GM23338 (cell line): ENCODE measurements around the gene SEMG1. TPM values are rescaled to one million over a fixed set of nuclear protein-coding genes. Genes with fewer than 3 reads are reported as not detected.

Experiments used
- ATAC-seq: fragments of 200-7000 bp; cut with Tn5 transposase; 3 replicates; pipeline ENCODE4 v1.9.1; 2020
- DNase-seq: peaks from one replicate; pipeline ENCODE4 v3.0.0-alpha.2; 2015; ENCODE audit warnings: low spot score
- H2AFZ ChIP-seq: fragments of 200-600 bp; sonication (generic); 2 replicates; pipeline ENCODE4 v1.8.0; 2016; ENCODE audit warnings: antibody characterized with exemption, mild to moderate bottlenecking, moderate library complexity
- H3F3A ChIP-seq: fragments of 200-600 bp; sonication (generic); replicated peaks from 2 replicates; pipeline ENCODE4 v1.8.0; 2017; ENCODE audit warnings: antibody characterized with exemption, mixed run types, low read depth
- H3K27ac ChIP-seq: fragments of 200-600 bp; sonication (generic); 2 replicates; pipeline ENCODE4 v1.6.1; 2016; ENCODE audit warnings: low read depth
- H3K27me3 ChIP-seq: fragments of 200-600 bp; sonication (generic); 2 replicates; pipeline ENCODE4 v1.8.0; 2016; ENCODE audit warnings: mild to moderate bottlenecking, mixed run types, moderate library complexity; ENCODE audit not compliant: insufficient read depth
- H3K36me3 ChIP-seq: fragments of 200-600 bp; sonication (generic); 2 replicates; pipeline ENCODE4 v1.8.0; 2016; ENCODE audit warnings: mild to moderate bottlenecking; ENCODE audit not compliant: insufficient read depth
- H3K4me1 ChIP-seq: fragments of 200-600 bp; sonication (generic); 2 replicates; pipeline ENCODE4 v1.8.0; 2016; ENCODE audit warnings: mild to moderate bottlenecking, moderate library complexity; ENCODE audit not compliant: insufficient read depth
- H3K4me2 ChIP-seq: fragments of 200-600 bp; sonication (generic); 2 replicates; pipeline ENCODE4 v1.7.1; 2017; ENCODE audit warnings: mixed run types
- H3K4me3 ChIP-seq: fragments of 200-600 bp; sonication (generic); 2 replicates; pipeline ENCODE4 v1.6.1; 2016; ENCODE audit warnings: mixed run types
- H3K79me2 ChIP-seq: fragments of 200-600 bp; sonication (generic); replicated peaks from 2 replicates; pipeline ENCODE4 v1.8.0; 2017; ENCODE audit warnings: mild to moderate bottlenecking; ENCODE audit not compliant: insufficient read depth
- H3K9me2 ChIP-seq: fragments of 200-600 bp; sonication (generic); 2 replicates; pipeline ENCODE4 v1.8.0; 2017; ENCODE audit not compliant: insufficient read depth
- H4K20me1 ChIP-seq: fragments of 200-600 bp; sonication (generic); replicated peaks from 2 replicates; pipeline ENCODE4 v1.8.0; 2017; ENCODE audit warnings: mild to moderate bottlenecking; ENCODE audit not compliant: insufficient read depth
- H3K27ac Mint-ChIP-seq: 2 replicates; pipeline ENCODE4 v1.8.0; 2020; ENCODE audit warnings: inconsistent platforms, mild to moderate bottlenecking, moderate library complexity, mixed read lengths
- H3K27me3 Mint-ChIP-seq: 3 replicates; pipeline ENCODE4 v1.8.0; 2022; ENCODE audit warnings: low read depth, mild to moderate bottlenecking, moderate library complexity, mixed read lengths, inconsistent platforms; ENCODE audit not compliant: insufficient read depth, poor library complexity
- H3K36me3 Mint-ChIP-seq: 3 replicates; pipeline ENCODE4 v1.8.0; 2021; ENCODE audit warnings: low read depth, mild to moderate bottlenecking, inconsistent platforms, moderate library complexity, mixed read lengths
- H3K4me1 Mint-ChIP-seq: 3 replicates; pipeline ENCODE4 v1.8.0; 2020; ENCODE audit warnings: mild to moderate bottlenecking, inconsistent platforms, mixed read lengths
- H3K4me3 Mint-ChIP-seq: 3 replicates; pipeline ENCODE4 v1.8.0; 2021; ENCODE audit warnings: moderate library complexity, mild to moderate bottlenecking, inconsistent platforms, mixed read lengths
- H3K9me3 Mint-ChIP-seq: 3 replicates; pipeline ENCODE4 v1.8.0; 2020; ENCODE audit warnings: moderate library complexity, mild to moderate bottlenecking, inconsistent platforms, mixed read lengths
- CREB1 ChIP-seq: fragments of 250-450 bp; sonication (Bioruptor Pico); IDR thresholded peaks from 2 replicates; pipeline ENCODE4 v1.5.0; 2020; ENCODE audit warnings: low read depth, mild to moderate bottlenecking, moderate library complexity
- EZH2phosphoT487 ChIP-seq: fragments of 200-600 bp; sonication (generic); IDR thresholded peaks from one replicate; pipeline ENCODE4 v1.8.1; 2018; ENCODE audit warnings: antibody characterized with exemption; ENCODE audit not compliant: unreplicated experiment
- POLR2AphosphoS5 ChIP-seq: IDR thresholded peaks from 2 replicates; pipeline ENCODE4 v1.6.1; 2016; ENCODE audit warnings: antibody characterized with exemption, low read depth
- STAT1 ChIP-seq: IDR thresholded peaks from one replicate; pipeline ENCODE4 v1.6.1; 2016; ENCODE audit warnings: antibody characterized with exemption; ENCODE audit not compliant: unreplicated experiment
- ZNF114 ChIP-seq: fragments of 250-450 bp; sonication (Bioruptor Pico); IDR thresholded peaks from 2 replicates; pipeline ENCODE4 v1.5.0; 2020; ENCODE audit warnings: mild to moderate bottlenecking, moderate library complexity
- polyA plus RNA-seq: library from polyadenylated mRNA; unstranded; fragments of >200 nt; fragmentation: Nextera tagmentation; extraction: Ambion mirVana; gene quantifications from 2 replicates; pipeline ENCODE4 v1.2.1, GENCODE V29; 2016
- total RNA-seq: library from RNA; depleted of rRNA; stranded (reverse); fragments of >200 nt; shearing (Covaris generic); gene quantifications from 2 replicates; pipeline ENCODE4 v1.2.3, GENCODE V29; 2014
- TF ChIP-seq, protein P1 (sequence below): IDR thresholded peaks from 2 replicates; pipeline ENCODE4 v1.6.1; 2016; ENCODE audit warnings: antibody characterized with exemption
- TF ChIP-seq, protein P2 (sequence below): fragments of 250-450 bp; sonication (Bioruptor Pico); IDR thresholded peaks from 2 replicates; pipeline ENCODE4 v1.5.0; 2020; ENCODE audit warnings: mild to moderate bottlenecking, moderate library complexity

SEMG1 gene
- total and polyA plus RNA-seq, 2 experiments from 2014 or later = 3.3 to 5.7 TPM

DNA sequence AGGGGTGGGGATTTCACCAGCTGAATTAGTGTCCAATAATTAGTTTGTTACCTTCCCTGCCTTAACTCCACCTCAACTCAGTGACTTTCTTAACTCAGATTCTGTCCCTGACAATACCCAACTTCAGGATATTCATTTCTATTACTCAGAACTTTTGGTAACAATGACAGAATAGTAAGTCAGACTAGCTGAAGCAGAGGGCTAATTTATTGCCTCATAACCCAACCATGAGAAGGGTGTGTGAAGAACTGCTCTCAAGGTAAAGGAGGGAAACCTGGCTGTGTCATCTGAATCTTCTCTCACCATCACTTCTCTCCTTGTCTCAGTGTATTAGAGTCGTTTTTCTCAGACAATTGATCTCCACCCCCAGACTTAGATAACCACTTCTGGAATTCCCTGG is 33.3 kb upstream of the SEMG1 start:
- H3K36me3 ChIP-seq = no peaks in the 10 kb centered on the region
- DNase-seq (no peak), ATAC-seq (no peak)
- TF ChIP-seq ZNF114 (CRISPR knock-in tag) = no peak
- TF ChIP-seq, protein P1, sequence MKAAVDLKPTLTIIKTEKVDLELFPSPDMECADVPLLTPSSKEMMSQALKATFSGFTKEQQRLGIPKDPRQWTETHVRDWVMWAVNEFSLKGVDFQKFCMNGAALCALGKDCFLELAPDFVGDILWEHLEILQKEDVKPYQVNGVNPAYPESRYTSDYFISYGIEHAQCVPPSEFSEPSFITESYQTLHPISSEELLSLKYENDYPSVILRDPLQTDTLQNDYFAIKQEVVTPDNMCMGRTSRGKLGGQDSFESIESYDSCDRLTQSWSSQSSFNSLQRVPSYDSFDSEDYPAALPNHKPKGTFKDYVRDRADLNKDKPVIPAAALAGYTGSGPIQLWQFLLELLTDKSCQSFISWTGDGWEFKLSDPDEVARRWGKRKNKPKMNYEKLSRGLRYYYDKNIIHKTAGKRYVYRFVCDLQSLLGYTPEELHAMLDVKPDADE = no peak
- no peaks in the 10 kb centered on the region for H3K27me3 ChIP-seq
- H3K4me2 ChIP-seq = no peak overlapping the region
- Mint-ChIP-seq H3K4me1 (0 out of 3 replicates have a peak, but pooled peaks cover 2% of the 10 kb centered on the region), H3K27ac (no peak overlapping the region), H3K4me3 (no peak overlapping the region), H3K27me3 (no peaks in the 10 kb centered on the region), H3K9me3 (no peaks in the 10 kb centered on the region; the same call in 2 of the 3 replicates), H3K36me3 (no peaks in the 10 kb centered on the region)
- no peak overlapping the region for H2AFZ ChIP-seq
- H3K79me2 ChIP-seq = no peaks in the 10 kb centered on the region
- H3K9me2 ChIP-seq = peaks cover 6% of the 10 kb centered on the region; the same call in 1 of the 2 replicates
- no peaks in the 10 kb centered on the region for H4K20me1 ChIP-seq
- H3K4me1 ChIP-seq = no peaks in the 10 kb centered on the region
- H3K4me3 ChIP-seq = no peak overlapping the region
- no peak overlapping the region for H3K27ac ChIP-seq
- H3F3A ChIP-seq = no peaks in the 10 kb centered on the region

DNA sequence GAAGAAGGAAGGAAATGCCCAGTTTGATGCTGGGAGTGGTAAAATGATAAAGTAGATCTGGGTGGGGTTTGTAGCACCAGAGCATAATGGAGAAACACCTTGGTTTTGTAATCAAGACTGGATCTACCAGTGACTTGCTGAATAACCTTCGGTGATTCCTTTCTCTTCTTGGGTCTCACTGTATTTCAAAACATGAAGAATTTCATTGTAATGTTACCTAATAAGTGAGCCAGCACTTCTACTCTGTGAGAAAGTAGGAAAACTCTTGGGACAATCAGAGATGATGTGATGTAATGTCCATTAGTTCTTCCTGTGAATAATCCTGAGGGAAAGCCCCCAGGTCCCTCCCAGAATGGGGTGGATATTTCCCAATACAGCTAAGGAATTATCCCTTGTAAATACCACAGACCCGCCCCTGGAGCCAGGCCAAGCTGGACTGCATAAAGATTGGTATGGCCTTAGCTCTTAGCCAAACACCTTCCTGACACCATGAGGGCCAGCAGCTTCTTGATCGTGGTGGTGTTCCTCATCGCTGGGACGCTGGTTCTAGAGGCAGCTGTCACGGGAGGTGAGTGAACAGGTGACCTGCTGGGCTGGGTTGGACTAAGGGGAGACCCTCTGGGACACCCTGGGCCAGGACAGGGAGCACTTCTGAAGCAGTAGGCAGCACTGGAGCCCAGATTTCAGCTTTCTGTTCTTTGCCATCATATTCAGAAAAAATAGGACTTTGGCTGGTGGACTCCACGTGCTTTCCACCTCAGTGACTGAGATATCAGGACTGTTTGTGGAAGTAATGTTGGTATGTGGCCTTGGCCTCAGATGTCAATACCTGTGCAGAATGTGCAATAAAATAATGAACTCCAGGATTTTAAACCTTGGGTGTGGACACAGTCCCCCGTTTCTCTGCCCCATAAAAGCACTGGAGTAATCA is 32.1 kb upstream of the SEMG1 start, which contains the start of gene PI3:
Gene PI3 (plus strand): TSS at position 469 of the 931 bp plus-strand sequence. CDS start 21 bp downstream, at position 490.
- Mint-ChIP-seq H3K4me1 (0 out of 3 replicates have a peak, but pooled peaks cover 2% of the 10 kb centered on the region), H3K27ac (no peak within 1 kb of the TSS), H3K36me3 (no peaks in the 10 kb centered on the region), H3K4me3 (no peak within 1 kb of the TSS), H3K27me3 (no peaks in the 10 kb centered on the region), H3K9me3 (no peaks in the 10 kb centered on the region; the same call in 2 of the 3 replicates)
- Histone ChIP-seq H4K20me1 (no peaks in the 10 kb centered on the region), H3K79me2 (no peaks in the 10 kb centered on the region), H3K27me3 (no peaks in the 10 kb centered on the region), H3K4me1 (no peaks in the 10 kb centered on the region), H3F3A (no peaks in the 10 kb centered on the region), H2AFZ (no peak within 1 kb of the TSS), H3K4me2 (no peak within 1 kb of the TSS), H3K27ac (no peak within 1 kb of the TSS), H3K9me2 (peaks cover 6% of the 10 kb centered on the region; the same call in 1 of the 2 replicates), H3K4me3 (no peak within 1 kb of the TSS), H3K36me3 (no peaks in the 10 kb centered on the region)
- ATAC-seq (no peak), DNase-seq (no peak)
- TF ChIP-seq STAT1 (no peak), EZH2phosphoT487 (no peak), ZNF114 (CRISPR knock-in tag) (no peak), CREB1 (CRISPR knock-in tag) (no peak), POLR2AphosphoS5 (no peak)
- TF ChIP-seq, protein P2, sequence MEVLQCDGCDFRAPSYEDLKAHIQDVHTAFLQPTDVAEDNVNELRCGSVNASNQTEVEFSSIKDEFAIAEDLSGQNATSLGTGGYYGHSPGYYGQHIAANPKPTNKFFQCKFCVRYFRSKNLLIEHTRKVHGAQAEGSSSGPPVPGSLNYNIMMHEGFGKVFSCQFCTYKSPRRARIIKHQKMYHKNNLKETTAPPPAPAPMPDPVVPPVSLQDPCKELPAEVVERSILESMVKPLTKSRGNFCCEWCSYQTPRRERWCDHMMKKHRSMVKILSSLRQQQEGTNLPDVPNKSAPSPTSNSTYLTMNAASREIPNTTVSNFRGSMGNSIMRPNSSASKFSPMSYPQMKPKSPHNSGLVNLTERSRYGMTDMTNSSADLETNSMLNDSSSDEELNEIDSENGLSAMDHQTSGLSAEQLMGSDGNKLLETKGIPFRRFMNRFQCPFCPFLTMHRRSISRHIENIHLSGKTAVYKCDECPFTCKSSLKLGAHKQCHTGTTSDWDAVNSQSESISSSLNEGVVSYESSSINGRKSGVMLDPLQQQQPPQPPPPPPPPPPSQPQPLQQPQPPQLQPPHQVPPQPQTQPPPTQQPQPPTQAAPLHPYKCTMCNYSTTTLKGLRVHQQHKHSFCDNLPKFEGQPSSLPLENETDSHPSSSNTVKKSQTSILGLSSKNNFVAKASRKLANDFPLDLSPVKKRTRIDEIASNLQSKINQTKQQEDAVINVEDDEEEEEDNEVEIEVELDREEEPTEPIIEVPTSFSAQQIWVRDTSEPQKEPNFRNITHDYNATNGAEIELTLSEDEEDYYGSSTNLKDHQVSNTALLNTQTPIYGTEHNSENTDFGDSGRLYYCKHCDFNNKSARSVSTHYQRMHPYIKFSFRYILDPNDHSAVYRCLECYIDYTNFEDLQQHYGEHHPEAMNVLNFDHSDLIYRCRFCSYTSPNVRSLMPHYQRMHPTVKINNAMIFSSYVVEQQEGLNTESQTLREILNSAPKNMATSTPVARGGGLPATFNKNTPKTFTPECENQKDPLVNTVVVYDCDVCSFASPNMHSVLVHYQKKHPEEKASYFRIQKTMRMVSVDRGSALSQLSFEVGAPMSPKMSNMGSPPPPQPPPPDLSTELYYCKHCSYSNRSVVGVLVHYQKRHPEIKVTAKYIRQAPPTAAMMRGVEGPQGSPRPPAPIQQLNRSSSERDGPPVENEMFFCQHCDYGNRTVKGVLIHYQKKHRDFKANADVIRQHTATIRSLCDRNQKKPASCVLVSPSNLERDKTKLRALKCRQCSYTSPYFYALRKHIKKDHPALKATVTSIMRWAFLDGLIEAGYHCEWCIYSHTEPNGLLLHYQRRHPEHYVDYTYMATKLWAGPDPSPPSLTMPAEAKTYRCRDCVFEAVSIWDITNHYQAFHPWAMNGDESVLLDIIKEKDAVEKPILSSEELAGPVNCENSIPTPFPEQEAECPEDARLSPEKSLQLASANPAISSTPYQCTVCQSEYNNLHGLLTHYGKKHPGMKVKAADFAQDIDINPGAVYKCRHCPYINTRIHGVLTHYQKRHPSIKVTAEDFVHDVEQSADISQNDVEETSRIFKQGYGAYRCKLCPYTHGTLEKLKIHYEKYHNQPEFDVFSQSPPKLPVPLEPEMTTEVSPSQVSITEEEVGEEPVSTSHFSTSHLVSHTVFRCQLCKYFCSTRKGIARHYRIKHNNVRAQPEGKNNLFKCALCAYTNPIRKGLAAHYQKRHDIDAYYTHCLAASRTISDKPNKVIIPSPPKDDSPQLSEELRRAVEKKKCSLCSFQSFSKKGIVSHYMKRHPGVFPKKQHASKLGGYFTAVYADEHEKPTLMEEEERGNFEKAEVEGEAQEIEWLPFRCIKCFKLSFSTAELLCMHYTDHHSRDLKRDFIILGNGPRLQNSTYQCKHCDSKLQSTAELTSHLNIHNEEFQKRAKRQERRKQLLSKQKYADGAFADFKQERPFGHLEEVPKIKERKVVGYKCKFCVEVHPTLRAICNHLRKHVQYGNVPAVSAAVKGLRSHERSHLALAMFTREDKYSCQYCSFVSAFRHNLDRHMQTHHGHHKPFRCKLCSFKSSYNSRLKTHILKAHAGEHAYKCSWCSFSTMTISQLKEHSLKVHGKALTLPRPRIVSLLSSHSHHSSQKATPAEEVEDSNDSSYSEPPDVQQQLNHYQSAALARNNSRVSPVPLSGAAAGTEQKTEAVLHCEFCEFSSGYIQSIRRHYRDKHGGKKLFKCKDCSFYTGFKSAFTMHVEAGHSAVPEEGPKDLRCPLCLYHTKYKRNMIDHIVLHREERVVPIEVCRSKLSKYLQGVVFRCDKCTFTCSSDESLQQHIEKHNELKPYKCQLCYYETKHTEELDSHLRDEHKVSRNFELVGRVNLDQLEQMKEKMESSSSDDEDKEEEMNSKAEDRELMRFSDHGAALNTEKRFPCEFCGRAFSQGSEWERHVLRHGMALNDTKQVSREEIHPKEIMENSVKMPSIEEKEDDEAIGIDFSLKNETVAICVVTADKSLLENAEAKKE (CRISPR knock-in tag) = no peak
- TF ChIP-seq, protein P1 = no peak
